GM18870 (cell line): ENCODE measurements around the gene C3orf85.

Source experiments
- ATAC-seq: cut with Tn5 transposase; IDR thresholded peaks from one replicate; pipeline ENCODE4 v1.9.1; 2021; ENCODE audit warnings: moderate library complexity; ENCODE audit not compliant: unreplicated experiment

C3orf85 gene

GRCh38 chr3:109149078-109149477, 12.6 kb downstream of the C3orf85 start:
- no peak for ATAC-seq

GRCh38 chr3:109152320-109152719, 15.8 kb downstream of the C3orf85 start:
- ATAC-seq, result no peak

- ATAC-seq, result no peak
Observed at GRCh38 chr3:109154979-109155378, 18.5 kb downstream of the C3orf85 start.

GRCh38 chr3:109155828-109156227, 19.3 kb downstream of the C3orf85 start:
- ATAC-seq, result no peak

- no peak for ATAC-seq
Observed at GRCh38 chr3:109161487-109162123, 25.1 kb downstream of the C3orf85 start.

- ATAC-seq, result no peak
Observed at GRCh38 chr3:109165905-109166304, 29.4 kb downstream of the C3orf85 start.

GRCh38 chr3:109171479-109171878, 35.0 kb downstream of the C3orf85 start:
- no peak for ATAC-seq

GRCh38 chr3:109175411-109175810, 38.9 kb downstream of the C3orf85 start:
- no peak for ATAC-seq

GRCh38 chr3:109176726-109177125, 40.2 kb downstream of the C3orf85 start:
- ATAC-seq, result no peak

- no peak for ATAC-seq
Observed at GRCh38 chr3:109177908-109178307, 41.4 kb downstream of the C3orf85 start.

GRCh38 chr3:109178708-109179107, 42.2 kb downstream of the C3orf85 start:
- no peak for ATAC-seq

- ATAC-seq, result no peak
Observed at GRCh38 chr3:109184726-109185125, 48.2 kb downstream of the C3orf85 start.

- no peak for ATAC-seq
Observed at GRCh38 chr3:109187390-109187789, 50.9 kb downstream of the C3orf85 start.

- ATAC-seq, result no peak
Observed at GRCh38 chr3:109188741-109189140, 52.2 kb downstream of the C3orf85 start.

- no peak for ATAC-seq
Observed at GRCh38 chr3:109191421-109191820, 54.9 kb downstream of the C3orf85 start.

GRCh38 chr3:109195815-109196214, 59.3 kb downstream of the C3orf85 start:
- ATAC-seq, result no peak
